Activated CD4-positive, alpha-beta T cell treated with anti-CD3 and anti-CD28 coated beads, Interleukin-2, amount 10 ng/mL, durations not matched to agents 7 days and 5 days (primary cell): ENCODE measurements around the gene IRAK2. TPM values are rescaled to one million over a fixed set of nuclear protein-coding genes. Genes with fewer than 3 reads are reported as not detected.

Experiments used
- CTCF ChIA-PET: fragments of 350-600 bp; sonication (Branson Sonifier 250); formaldehyde crosslinking; loops from one replicate; lab custom pipeline; 2021; ENCODE audit warnings: antibody characterized with exemption; lab: Charles Lee
- POLR2A ChIA-PET: fragments of 350-600 bp; sonication (Branson Sonifier 250); formaldehyde crosslinking; loops from one replicate; lab custom pipeline; 2021; ENCODE audit warnings: antibody characterized with exemption; lab: Charles Lee
- DNase-seq: peaks from one replicate; pipeline ENCODE4 v3.0.0-alpha.2; 2020
- H3K27ac Mint-ChIP-seq: one replicate; pipeline ENCODE4 v1.8.0; 2021; ENCODE audit warnings: mild to moderate bottlenecking, moderate library complexity, mixed read lengths
- H3K27me3 Mint-ChIP-seq: one replicate; pipeline ENCODE4 v1.8.0; 2021; ENCODE audit warnings: mixed read lengths
- H3K36me3 Mint-ChIP-seq: one replicate; pipeline ENCODE4 v1.8.0; 2021; ENCODE audit warnings: low read depth, mixed read lengths
- H3K4me1 Mint-ChIP-seq: one replicate; pipeline ENCODE4 v1.8.0; 2021; ENCODE audit warnings: mixed read lengths
- H3K4me3 Mint-ChIP-seq: one replicate; pipeline ENCODE4 v1.8.0; 2021; ENCODE audit warnings: mild to moderate bottlenecking, moderate library complexity, mixed read lengths
- H3K9me3 Mint-ChIP-seq: one replicate; pipeline ENCODE4 v1.8.0; 2021; ENCODE audit warnings: mixed read lengths
- total RNA-seq, 2 experiments: library from RNA; stranded (reverse); gene quantifications; one replicate each; pipeline ENCODE4 v1.2.3, GENCODE V29; 2021

IRAK2 gene
- total RNA-seq, 2 experiments from 2014 or later: 1.6 to 1.9 TPM

GRCh38 chr3:10182950-10183349 is 18.2 kb downstream of the IRAK2 start:
- no peak overlapping the region for H3K27ac Mint-ChIP-seq
- no peaks in the 10 kb centered on the region for H3K27me3 Mint-ChIP-seq
- H3K4me3 Mint-ChIP-seq: no peak overlapping the region
- H3K36me3 Mint-ChIP-seq: peaks cover 9% of the 10 kb centered on the region
- no peak for DNase-seq
- ChIA-PET CTCF (interaction anchor here (0.9 to 1.6 kb wide), 4 partner anchors 9 to 17 kb away, joined by 3 to 7 read pairs (median 4); no protein-coding TSS in a partner anchor), POLR2A (no interaction called here)
- H3K9me3 Mint-ChIP-seq: no peaks in the 10 kb centered on the region
- H3K4me1 Mint-ChIP-seq: peaks cover 39% of the 10 kb centered on the region

GRCh38 chr3:10184250-10184649 is 19.5 kb downstream of the IRAK2 start:
- H3K4me1 Mint-ChIP-seq: peaks cover 42% of the 10 kb centered on the region
- peak overlapping the region; percentile 85 for H3K27ac Mint-ChIP-seq
- no peak for DNase-seq
- no peaks in the 10 kb centered on the region for H3K9me3 Mint-ChIP-seq
- POLR2A ChIA-PET: no interaction called here
- H3K4me3 Mint-ChIP-seq: no peak overlapping the region
- H3K27me3 Mint-ChIP-seq: no peaks in the 10 kb centered on the region
- H3K36me3 Mint-ChIP-seq: peaks cover 7% of the 10 kb centered on the region
- CTCF ChIA-PET: interaction anchor here (0.8 to 1.6 kb wide), 6 partner anchors 9 to 55 kb away, joined by 3 to 7 read pairs (median 3); no protein-coding TSS in a partner anchor

- H3K27ac Mint-ChIP-seq: peak overlapping the region; percentile 87
- no peaks in the 10 kb centered on the region for H3K9me3 Mint-ChIP-seq
- ChIA-PET POLR2A (interaction anchor here (1.2 kb wide), 1 partner anchor 56 kb away, joined by 4 read pairs; no protein-coding TSS in a partner anchor), CTCF (interaction anchor here (0.5 to 1.7 kb wide), 13 partner anchors 9 to 78 kb away, joined by 3 to 9 read pairs (median 4); partner anchors contain the start of gene IRAK2)
- no peak overlapping the region for H3K4me3 Mint-ChIP-seq
- no peaks in the 10 kb centered on the region for H3K27me3 Mint-ChIP-seq
- peaks cover 3% of the 10 kb centered on the region for H3K36me3 Mint-ChIP-seq
- H3K4me1 Mint-ChIP-seq: peaks cover 56% of the 10 kb centered on the region
- DNase-seq: peak; percentile 39
Measured at GRCh38 chr3:10185804-10186762, 21.4 kb downstream of the IRAK2 start.

GRCh38 chr3:10187290-10187876 is 22.7 kb downstream of the IRAK2 start:
- no peak overlapping the region for H3K4me3 Mint-ChIP-seq
- H3K4me1 Mint-ChIP-seq: peaks cover 66% of the 10 kb centered on the region
- DNase-seq: no peak
- peaks cover 3% of the 10 kb centered on the region for H3K36me3 Mint-ChIP-seq
- no peaks in the 10 kb centered on the region for H3K9me3 Mint-ChIP-seq
- H3K27me3 Mint-ChIP-seq: no peaks in the 10 kb centered on the region
- no peak overlapping the region for H3K27ac Mint-ChIP-seq
- CTCF ChIA-PET: interaction anchor here (0.7 to 0.8 kb wide), 3 partner anchors 14 to 44 kb away, joined by 3 to 4 read pairs (median 4); no protein-coding TSS in a partner anchor
- POLR2A ChIA-PET: no interaction called here

- no peak overlapping the region for H3K4me3 Mint-ChIP-seq
- no peaks in the 10 kb centered on the region for H3K27me3 Mint-ChIP-seq
- ChIA-PET CTCF (interaction anchor here (0.7 to 7.4 kb wide), 4 partner anchors 14 to 25 kb away, joined by 3 to 59 read pairs (median 4); partner anchors contain the start of gene IRAK2), POLR2A (no interaction called here)
- H3K27ac Mint-ChIP-seq: peak overlapping the region; percentile 41
- peaks cover 5% of the 10 kb centered on the region for H3K36me3 Mint-ChIP-seq
- peaks cover 72% of the 10 kb centered on the region for H3K4me1 Mint-ChIP-seq
- no peak for DNase-seq
- no peaks in the 10 kb centered on the region for H3K9me3 Mint-ChIP-seq
Measured at GRCh38 chr3:10187944-10188343, 23.2 kb downstream of the IRAK2 start.

GRCh38 chr3:10188804-10189556 is 24.3 kb downstream of the IRAK2 start:
- Mint-ChIP-seq H3K27me3 (no peaks in the 10 kb centered on the region), H3K4me3 (no peak overlapping the region), H3K4me1 (peaks cover 81% of the 10 kb centered on the region), H3K36me3 (peaks cover 6% of the 10 kb centered on the region), H3K27ac (peak overlapping the region; percentile 83), H3K9me3 (no peaks in the 10 kb centered on the region)
- no peak for DNase-seq
- ChIA-PET POLR2A (no interaction called here), CTCF (interaction anchor here (0.6 to 7.4 kb wide), 5 partner anchors 13 to 72 kb away, joined by 3 to 59 read pairs (median 4); partner anchors contain the start of gene IRAK2)

- Mint-ChIP-seq H3K27me3 (no peaks in the 10 kb centered on the region), H3K36me3 (peaks cover 3% of the 10 kb centered on the region), H3K4me1 (peaks cover 84% of the 10 kb centered on the region), H3K4me3 (no peak overlapping the region), H3K9me3 (no peaks in the 10 kb centered on the region), H3K27ac (peak overlapping the region; percentile 83)
- peak; percentile 34 for DNase-seq
- ChIA-PET POLR2A (no interaction called here), CTCF (interaction anchor here (0.6 to 7.4 kb wide), 4 partner anchors 12 to 71 kb away, joined by 3 to 59 read pairs (median 6); no protein-coding TSS in a partner anchor)
Measured at GRCh38 chr3:10189557-10190354, 25.0 kb downstream of the IRAK2 start.

GRCh38 chr3:10192953-10193691 is 28.4 kb downstream of the IRAK2 start:
- ChIA-PET CTCF (interaction anchor here (0.5 to 7.4 kb wide), 17 partner anchors 9 to 118 kb away, joined by 3 to 59 read pairs (median 3); partner anchors contain the start of gene TATDN2), POLR2A (interaction anchor here (0.6 to 1.5 kb wide), 2 partner anchors 12 to 31 kb away, joined by 3 to 4 read pairs; no protein-coding TSS in a partner anchor)
- peaks cover 2% of the 10 kb centered on the region for H3K36me3 Mint-ChIP-seq
- peak; percentile 69 for DNase-seq
- peaks cover 83% of the 10 kb centered on the region for H3K4me1 Mint-ChIP-seq
- peak overlapping the region; percentile 52 for H3K4me3 Mint-ChIP-seq
- H3K9me3 Mint-ChIP-seq: no peaks in the 10 kb centered on the region
- no peaks in the 10 kb centered on the region for H3K27me3 Mint-ChIP-seq
- H3K27ac Mint-ChIP-seq: peak overlapping the region; percentile 98

- Mint-ChIP-seq H3K27me3 (no peaks in the 10 kb centered on the region), H3K36me3 (peaks cover 2% of the 10 kb centered on the region), H3K4me1 (peaks cover 87% of the 10 kb centered on the region), H3K27ac (peak overlapping the region; percentile 98), H3K9me3 (no peaks in the 10 kb centered on the region), H3K4me3 (peak overlapping the region; percentile 52)
- ChIA-PET CTCF (interaction anchor here (0.6 to 7.4 kb wide), 15 partner anchors 8 to 341 kb away, joined by 3 to 59 read pairs (median 4); partner anchors contain the start of gene TATDN2), POLR2A (interaction anchor here (0.6 kb wide), 1 partner anchor 151 kb away, joined by 5 read pairs; no protein-coding TSS in a partner anchor)
- DNase-seq: no peak
Measured at GRCh38 chr3:10193692-10194327, 29.1 kb downstream of the IRAK2 start.

GRCh38 chr3:10194328-10195071 is 29.8 kb downstream of the IRAK2 start:
- POLR2A ChIA-PET: interaction anchor here (0.6 kb wide), 1 partner anchor 152 kb away, joined by 5 read pairs; no protein-coding TSS in a partner anchor
- CTCF ChIA-PET: interaction anchor here (0.7 to 7.4 kb wide), 15 partner anchors 8 to 342 kb away, joined by 3 to 59 read pairs (median 3); partner anchors contain the start of gene TATDN2
- peaks cover 87% of the 10 kb centered on the region for H3K4me1 Mint-ChIP-seq

More at GRCh38 chr3:10194328-10195071, 29.8 kb downstream of the IRAK2 start:
- DNase-seq: peak; percentile 54
- Mint-ChIP-seq H3K36me3 (peaks cover 2% of the 10 kb centered on the region), H3K9me3 (no peaks in the 10 kb centered on the region), H3K27ac (peak overlapping the region; percentile 98), H3K4me3 (peak overlapping the region; percentile 52), H3K27me3 (no peaks in the 10 kb centered on the region)
